Suprapubic skin (tissue), 4 donors: ENCODE measurements around the gene RAX2. TPM values are rescaled to one million over a fixed set of nuclear protein-coding genes. Genes with fewer than 3 reads are reported as not detected.

Source experiments
- DNase-seq, 2 donors: peaks; one replicate each; pipeline ENCODE4 v3.0.0-alpha.2; 2019; ENCODE audit warnings: low spot score in 2 of 2
- H3K27ac ChIP-seq: fragments of 200-600 bp; sonication (generic); one replicate; pipeline ENCODE4 v1.5.1; 2019
- H3K27me3 ChIP-seq: fragments of 200-600 bp; sonication (generic); one replicate; pipeline ENCODE4 v1.5.1; 2019
- H3K36me3 ChIP-seq: fragments of 200-600 bp; sonication (generic); one replicate; pipeline ENCODE4 v1.5.1; 2019
- H3K4me1 ChIP-seq: fragments of 200-600 bp; sonication (generic); one replicate; pipeline ENCODE4 v1.5.1; 2019
- H3K4me3 ChIP-seq: fragments of 200-600 bp; sonication (generic); one replicate; pipeline ENCODE4 v1.5.1; 2019; ENCODE audit warnings: mild to moderate bottlenecking
- H3K9me3 ChIP-seq: fragments of 200-600 bp; sonication (generic); one replicate; pipeline ENCODE4 v1.5.1; 2019
- EP300 ChIP-seq: sonication (generic); formaldehyde crosslinking; IDR thresholded peaks from one replicate; pipeline ENCODE4 v1.6.1; 2017; ENCODE audit warnings: antibody characterized with exemption
- POLR2A ChIP-seq, 2 donors: fragments of 450-650 bp; IDR thresholded peaks; one replicate each; pipeline ENCODE4 v1.6.1; 2017; ENCODE audit warnings: antibody characterized with exemption in 2 of 2, mild to moderate bottlenecking in 2 of 2, moderate library complexity in 2 of 2
- POLR2AphosphoS5 ChIP-seq, 3 donors: sonication (generic); formaldehyde crosslinking; IDR thresholded peaks; one replicate each; pipeline ENCODE4 v1.6.1; 2017; ENCODE audit warnings: antibody characterized with exemption in 3 of 3
- WGBS: methylation state at CpG from one replicate; pipeline ENCODE4 v1.1.5; 2018; 5-methylcytosine and 5-hydroxymethylcytosine counted together
- total RNA-seq, 4 donors: library from RNA; depleted of rRNA; stranded (reverse); fragments of >200 nt; gene quantifications; one replicate each; pipeline ENCODE4 v1.1.0, GENCODE V29; 2016
- TF ChIP-seq, protein P1 (sequence below), 2 donors: fragments of 200-600 bp in 1 of 2; fragments of 450-650 bp in 1 of 2; sonication (generic) in 1 of 2; IDR thresholded peaks; one replicate each; pipeline ENCODE4 v1.5.1; 2016 to 2019; ENCODE audit warnings: antibody characterized with exemption in 2 of 2, mild to moderate bottlenecking in 1 of 2, moderate library complexity in 1 of 2

RAX2 gene
- total RNA-seq, 4 donors from 2014 or later: not detected

DNA sequence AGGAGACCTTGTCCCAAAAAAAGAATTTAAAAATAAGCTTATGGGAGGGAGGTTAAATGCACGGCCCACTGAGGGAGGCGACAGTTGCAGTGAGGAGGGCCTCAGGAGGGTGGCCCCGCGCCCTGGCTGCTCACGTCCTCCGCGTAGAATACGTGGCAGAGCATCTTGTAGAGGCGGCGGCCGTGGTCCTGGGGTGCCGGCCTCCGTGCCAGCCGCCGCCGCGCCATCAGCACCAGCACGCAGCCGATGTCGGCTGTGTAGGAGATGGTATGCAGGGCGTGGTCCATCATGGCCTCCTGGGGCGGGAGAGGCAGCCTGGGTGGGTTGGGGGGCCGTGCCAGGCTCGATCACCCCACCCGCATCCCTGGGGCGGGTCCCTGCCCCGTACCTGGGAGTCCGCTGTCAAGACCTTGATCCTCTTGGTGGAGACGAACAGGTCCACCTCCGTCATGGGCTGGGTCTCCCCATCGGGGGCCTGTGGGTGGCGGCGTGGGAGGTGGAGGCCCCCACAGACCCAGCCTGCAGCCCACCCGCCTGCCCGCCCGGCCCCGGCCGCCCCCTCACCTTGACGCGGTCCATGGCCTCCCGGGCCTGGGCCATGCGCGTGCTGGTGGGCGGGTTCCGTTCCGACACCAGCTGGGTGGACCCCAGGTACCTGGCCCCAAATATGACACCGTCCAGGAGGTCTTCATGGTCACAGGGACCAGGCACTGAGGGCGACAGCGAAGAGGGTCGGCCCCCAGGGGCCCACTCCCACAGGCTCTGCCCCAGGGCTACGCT, 18.2 kb downstream of the RAX2 start:
- H3K36me3 ChIP-seq: peaks cover 61% of the 10 kb centered on the region
- WGBS: 97% methylated on average over 40 of the region's 51 CpGs
- no peak for TF ChIP-seq POLR2AphosphoS5 (IDR thresholded peaks at IDR 0.05)
- TF ChIP-seq, protein P1, sequence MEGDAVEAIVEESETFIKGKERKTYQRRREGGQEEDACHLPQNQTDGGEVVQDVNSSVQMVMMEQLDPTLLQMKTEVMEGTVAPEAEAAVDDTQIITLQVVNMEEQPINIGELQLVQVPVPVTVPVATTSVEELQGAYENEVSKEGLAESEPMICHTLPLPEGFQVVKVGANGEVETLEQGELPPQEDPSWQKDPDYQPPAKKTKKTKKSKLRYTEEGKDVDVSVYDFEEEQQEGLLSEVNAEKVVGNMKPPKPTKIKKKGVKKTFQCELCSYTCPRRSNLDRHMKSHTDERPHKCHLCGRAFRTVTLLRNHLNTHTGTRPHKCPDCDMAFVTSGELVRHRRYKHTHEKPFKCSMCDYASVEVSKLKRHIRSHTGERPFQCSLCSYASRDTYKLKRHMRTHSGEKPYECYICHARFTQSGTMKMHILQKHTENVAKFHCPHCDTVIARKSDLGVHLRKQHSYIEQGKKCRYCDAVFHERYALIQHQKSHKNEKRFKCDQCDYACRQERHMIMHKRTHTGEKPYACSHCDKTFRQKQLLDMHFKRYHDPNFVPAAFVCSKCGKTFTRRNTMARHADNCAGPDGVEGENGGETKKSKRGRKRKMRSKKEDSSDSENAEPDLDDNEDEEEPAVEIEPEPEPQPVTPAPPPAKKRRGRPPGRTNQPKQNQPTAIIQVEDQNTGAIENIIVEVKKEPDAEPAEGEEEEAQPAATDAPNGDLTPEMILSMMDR (IDR thresholded peaks at IDR 0.05): no peak
- TF ChIP-seq EP300: no peak
- no peak for TF ChIP-seq POLR2A (IDR thresholded peaks at IDR 0.05)

DNA sequence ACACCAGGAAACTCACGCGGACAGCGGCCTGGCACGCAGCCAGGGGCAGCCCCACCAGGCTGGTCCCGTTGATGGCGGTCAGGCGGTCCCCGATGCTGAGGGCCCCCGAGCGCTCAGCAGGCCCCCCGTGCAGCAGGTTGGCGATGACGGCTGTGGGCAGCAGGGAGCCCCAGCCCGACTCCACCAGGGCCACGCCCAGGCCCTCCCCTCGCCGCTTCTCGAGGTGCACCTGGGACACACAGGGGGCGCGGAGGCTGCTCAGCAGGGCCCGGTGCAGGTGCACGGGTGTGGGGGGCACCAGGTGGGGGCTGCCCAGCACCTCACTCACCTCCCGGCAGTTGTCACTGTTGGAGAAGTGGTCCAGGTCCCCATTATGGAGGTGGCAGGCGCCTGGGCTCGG, 19.5 kb downstream of the RAX2 start:
- TF ChIP-seq POLR2AphosphoS5 (IDR thresholded peaks at IDR 0.05) (no peak), POLR2A (IDR thresholded peaks at IDR 0.05) (no peak), EP300 (no peak)
- TF ChIP-seq, protein P1 (IDR thresholded peaks at IDR 0.05): no peak

More for the DNA sequence above, 18.2 kb downstream of the RAX2 start:
- Histone ChIP-seq H3K27me3 (no peaks in the 10 kb centered on the region), H3K4me1 (no peaks in the 10 kb centered on the region), H3K27ac (no peak overlapping the region), H3K9me3 (no peaks in the 10 kb centered on the region), H3K4me3 (no peak overlapping the region)
- no peak for DNase-seq

DNA sequence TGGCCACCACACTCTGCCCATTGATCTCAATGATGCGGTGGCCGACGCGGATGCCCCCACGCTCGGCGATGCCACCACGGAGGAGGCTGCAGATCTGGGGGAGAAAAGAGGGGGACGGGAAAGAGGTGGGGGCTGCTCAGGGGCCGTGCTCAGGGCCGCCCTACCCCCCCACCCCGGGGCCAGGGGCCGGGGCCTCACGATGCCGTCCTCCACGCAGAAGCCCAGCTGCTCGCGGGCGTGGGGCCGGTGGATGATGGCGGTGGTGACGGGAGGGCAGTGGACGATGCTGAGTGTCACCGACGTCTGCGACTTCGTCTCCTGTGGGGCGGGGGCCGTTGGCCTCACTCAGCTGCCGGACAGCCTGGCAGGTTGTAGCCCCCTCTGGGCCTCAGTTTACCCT, 20.8 kb downstream of the RAX2 start:
- Histone ChIP-seq H3K4me3 (no peak overlapping the region), H3K27me3 (no peaks in the 10 kb centered on the region), H3K9me3 (no peaks in the 10 kb centered on the region), H3K36me3 (peaks cover 49% of the 10 kb centered on the region), H3K4me1 (no peaks in the 10 kb centered on the region), H3K27ac (no peak overlapping the region)
- no peak for DNase-seq
- TF ChIP-seq, protein P1 (IDR thresholded peaks at IDR 0.05): no peak
- WGBS: 96% methylated on average over 14 of the region's 30 CpGs

More for the DNA sequence above, 19.5 kb downstream of the RAX2 start:
- no peaks in the 10 kb centered on the region for H3K4me1 ChIP-seq
- no peak overlapping the region for H3K4me3 ChIP-seq
- no peak for DNase-seq
- H3K27me3 ChIP-seq: no peaks in the 10 kb centered on the region
- H3K36me3 ChIP-seq: peaks cover 52% of the 10 kb centered on the region
- H3K9me3 ChIP-seq: no peaks in the 10 kb centered on the region
- 93% methylated on average over 6 of the region's 25 CpGs for WGBS
- H3K27ac ChIP-seq: no peak overlapping the region

DNA sequence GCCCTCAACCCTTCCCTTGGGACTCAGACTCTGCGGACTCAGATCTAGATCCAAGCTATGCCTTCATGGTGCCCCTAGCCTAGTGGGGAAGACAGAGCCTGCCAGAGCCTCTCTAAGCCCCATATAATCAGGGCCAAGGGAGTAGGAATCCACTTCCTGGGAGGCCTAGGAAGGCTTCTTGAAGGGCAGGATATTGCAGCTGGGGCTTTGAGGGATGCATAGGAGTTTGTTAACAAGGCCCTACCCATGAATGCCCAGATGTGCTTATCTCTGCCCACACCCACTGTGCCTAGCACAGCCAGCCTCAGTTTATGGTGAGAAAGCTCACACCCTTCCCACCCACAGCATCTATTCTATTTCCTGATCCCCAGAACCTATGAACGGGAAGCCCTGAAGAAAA, 21.8 kb downstream of the RAX2 start:
- Histone ChIP-seq H3K36me3 (peaks cover 49% of the 10 kb centered on the region), H3K27me3 (no peaks in the 10 kb centered on the region), H3K9me3 (no peaks in the 10 kb centered on the region), H3K4me1 (no peaks in the 10 kb centered on the region), H3K4me3 (no peak overlapping the region), H3K27ac (no peak overlapping the region)
- WGBS: 95% methylated on average over 2 of the region's 2 CpGs
- TF ChIP-seq EP300: no peak
- TF ChIP-seq, protein P1 (IDR thresholded peaks at IDR 0.05): no peak
- no peak for TF ChIP-seq POLR2AphosphoS5 (IDR thresholded peaks at IDR 0.05)
- TF ChIP-seq POLR2A (IDR thresholded peaks at IDR 0.05): no peak
- no peak for DNase-seq

DNA sequence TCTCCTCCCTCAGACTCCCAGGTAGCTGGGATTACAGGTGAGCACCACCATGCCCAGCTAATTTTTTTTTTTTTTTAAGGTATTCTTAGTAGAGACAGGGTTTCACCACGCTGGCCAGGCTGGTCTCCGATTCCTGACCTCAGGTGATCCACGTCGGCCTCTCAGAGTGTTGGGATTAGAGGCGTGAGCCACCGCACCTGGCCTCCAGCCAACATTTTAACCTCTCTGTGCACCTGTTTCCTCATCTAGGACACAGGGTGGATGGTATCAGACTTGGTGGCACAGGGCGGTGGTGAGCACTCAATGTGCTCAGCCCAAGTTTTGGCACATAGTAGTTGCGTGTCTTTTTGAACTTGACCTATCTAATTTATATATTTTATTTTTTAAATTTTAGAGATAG, 23.1 kb downstream of the RAX2 start:
- no peak for DNase-seq
- Histone ChIP-seq H3K27ac (no peak overlapping the region), H3K4me3 (no peak overlapping the region), H3K36me3 (peaks cover 43% of the 10 kb centered on the region), H3K4me1 (no peaks in the 10 kb centered on the region), H3K9me3 (no peaks in the 10 kb centered on the region), H3K27me3 (no peaks in the 10 kb centered on the region)
- TF ChIP-seq EP300 (no peak), POLR2A (IDR thresholded peaks at IDR 0.05) (no peak), POLR2AphosphoS5 (IDR thresholded peaks at IDR 0.05) (no peak)
- TF ChIP-seq, protein P1 (IDR thresholded peaks at IDR 0.05): no peak
- 94% methylated on average over 2 of the region's 8 CpGs for WGBS
